ENCODE measurements around the gene SLC35F6.
A peak's percentile ranks its signal among the peaks of the same experiment; 100 is the strongest.
"Not testable (repeated sequence)": the region's sequence is repeated elsewhere in the genome, so short reads cannot be mapped to it uniquely, and the experiment has no call there.

The SLC35F6 gene

DNA sequence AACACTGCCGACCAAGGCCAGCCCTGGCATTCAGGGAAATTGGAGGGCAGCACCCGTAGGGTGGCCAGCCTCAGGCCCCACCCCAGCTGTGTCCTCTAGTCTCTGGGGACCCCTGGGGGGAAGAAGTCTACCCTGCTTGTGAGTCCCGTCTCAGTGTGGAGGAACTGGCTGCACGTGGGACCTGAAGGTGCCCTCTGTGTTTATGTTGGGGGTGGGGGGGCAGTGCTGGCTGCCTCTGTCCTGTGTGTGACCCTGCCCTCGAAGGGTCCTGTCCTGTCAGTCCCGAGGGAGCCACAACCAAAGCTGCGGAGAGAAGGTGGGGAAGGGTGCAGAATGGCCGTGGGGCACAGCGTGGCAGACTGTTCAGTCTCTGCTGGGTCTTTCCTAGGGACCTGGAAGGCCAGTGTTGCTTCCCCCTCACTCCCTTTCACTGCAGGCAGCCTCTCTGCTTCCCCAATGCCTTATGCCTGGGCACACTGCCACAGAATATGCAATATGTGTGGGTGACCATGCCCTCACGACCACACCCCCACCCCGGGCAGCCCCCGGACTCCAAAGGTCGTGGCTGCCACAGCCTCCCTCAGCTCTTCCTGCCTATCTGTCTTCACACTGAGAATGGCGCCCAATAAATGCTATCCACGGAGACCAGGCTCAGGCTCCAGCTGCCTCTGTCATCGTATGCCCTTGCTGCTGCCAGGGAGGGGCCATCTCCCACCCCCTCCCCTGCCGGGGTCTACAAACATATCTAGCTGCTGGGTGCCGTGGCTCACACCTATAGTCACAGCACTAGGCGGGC is 33.3 kb upstream of the SLC35F6 start:
- no peak for DNase-seq (ENCODE audit: low read depth in 2 of 2)

DNA sequence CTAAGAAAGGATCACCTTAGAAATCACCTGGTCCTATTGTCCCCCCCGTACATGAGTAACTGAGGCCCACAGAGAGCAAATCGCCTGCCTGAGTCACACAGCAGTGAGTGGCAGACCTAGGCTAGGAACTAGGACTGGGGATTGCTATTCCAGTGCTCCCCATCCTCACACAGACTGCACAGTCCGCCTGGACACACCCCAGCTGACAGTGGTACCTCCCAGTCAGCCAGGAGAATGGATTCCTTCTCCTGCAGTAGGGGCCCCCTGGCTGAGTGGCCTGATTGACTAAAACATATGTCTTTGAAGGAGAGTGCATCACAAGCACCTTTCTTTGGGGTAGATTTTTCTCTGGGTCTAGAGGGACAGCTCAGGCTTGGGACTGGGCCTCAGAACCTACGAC is 32.4 kb upstream of the SLC35F6 start:
- no peak for DNase-seq (ENCODE audit: low read depth in 2 of 2)

DNA sequence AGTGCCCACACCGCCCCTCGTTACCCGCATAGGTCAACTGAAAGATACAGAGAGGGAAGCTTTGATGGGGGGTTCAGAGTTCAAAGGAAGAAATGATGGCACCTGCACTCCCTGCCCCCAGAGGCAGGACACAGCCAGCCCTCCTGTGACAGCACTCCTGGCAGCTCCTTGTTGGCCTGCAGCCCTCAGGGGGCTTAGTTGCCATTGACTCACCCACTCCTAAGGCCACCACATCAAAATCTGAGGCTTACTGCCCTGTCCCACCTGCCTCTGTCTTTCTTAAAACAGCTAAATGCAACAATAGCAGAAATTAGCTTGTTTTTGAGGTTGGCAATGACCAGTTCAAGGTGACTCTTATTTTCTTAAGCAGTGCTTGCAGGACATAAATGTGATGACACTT is 31.6 kb upstream of the SLC35F6 start:
- no peak for DNase-seq (ENCODE audit: low read depth in 2 of 2)

- DNase-seq (ENCODE audit: low read depth in 2 of 2), result no peak
Observed at GRCh38 chr2:26733413-26733812, 30.7 kb upstream of the SLC35F6 start.

GRCh38 chr2:26735097-26735496 is 29.0 kb upstream of the SLC35F6 start:
- DNase-seq (ENCODE audit: low read depth in 2 of 2), result peak; percentile 71

GRCh38 chr2:26735883-26736588 is 28.0 kb upstream of the SLC35F6 start:
- no peak for DNase-seq (ENCODE audit: low read depth in 2 of 2)

- DNase-seq (ENCODE audit: low read depth in 2 of 2), result no peak
Observed at GRCh38 chr2:26737221-26737620, 26.9 kb upstream of the SLC35F6 start.

GRCh38 chr2:26738481-26738880 is 25.6 kb upstream of the SLC35F6 start:
- DNase-seq (ENCODE audit: low read depth in 2 of 2), result no peak

DNA sequence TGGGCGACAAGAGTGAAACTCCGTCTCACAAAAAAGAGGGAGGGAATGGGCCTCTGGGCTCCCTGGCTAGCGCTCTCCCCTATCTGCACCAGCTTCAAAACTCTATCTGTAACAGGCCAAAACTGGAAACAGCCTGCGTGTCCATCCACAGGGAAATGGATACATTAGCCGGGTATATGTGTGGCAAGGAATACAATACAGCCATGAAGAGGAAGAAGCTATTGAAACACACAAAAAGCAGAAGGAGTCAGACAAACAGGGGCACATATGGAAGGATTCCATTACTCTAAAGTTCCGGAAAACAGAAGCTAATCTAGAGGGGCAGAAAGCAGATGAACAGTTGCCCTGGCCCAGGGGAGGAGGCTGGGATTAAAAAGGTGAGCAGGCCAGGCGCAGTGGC is 24.6 kb upstream of the SLC35F6 start:
- DNase-seq (ENCODE audit: low read depth in 2 of 2), result no peak

- no peak for DNase-seq (ENCODE audit: low read depth in 2 of 2)
Observed at GRCh38 chr2:26740346-26740745, 23.7 kb upstream of the SLC35F6 start.

- DNase-seq (ENCODE audit: low read depth in 2 of 2), result no peak
Observed at GRCh38 chr2:26740890-26741302, 23.2 kb upstream of the SLC35F6 start.

- no peak for DNase-seq (ENCODE audit: low read depth in 2 of 2)
Observed at GRCh38 chr2:26742048-26742770, 21.9 kb upstream of the SLC35F6 start.

GRCh38 chr2:26743852-26744251 is 20.2 kb upstream of the SLC35F6 start:
- no peak for DNase-seq (ENCODE audit: low read depth in 2 of 2)

- DNase-seq (ENCODE audit: low read depth in 2 of 2), result no peak
Observed at GRCh38 chr2:26744953-26745352, 19.1 kb upstream of the SLC35F6 start.

GRCh38 chr2:26745609-26746327 is 18.3 kb upstream of the SLC35F6 start:
- DNase-seq (ENCODE audit: low read depth in 2 of 2), result peak; percentile 60 to 62

DNA sequence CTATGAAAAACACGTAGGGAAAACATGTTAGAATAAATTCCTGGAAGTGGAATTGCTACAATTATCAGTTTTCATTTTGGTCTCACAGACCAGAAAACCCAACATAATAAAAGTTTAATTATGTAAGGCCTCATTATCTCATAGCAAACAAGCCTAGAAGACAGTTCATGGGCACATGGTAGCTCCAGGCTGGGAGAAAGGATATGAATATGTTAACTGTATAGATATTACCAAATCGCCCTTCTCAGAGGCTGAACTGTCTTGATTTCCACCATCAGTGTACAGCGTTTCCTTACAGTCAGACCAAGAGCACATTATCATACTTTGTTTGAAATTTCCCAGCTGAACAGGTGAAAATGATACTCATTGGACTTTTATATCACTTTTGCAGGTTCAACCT is 17.1 kb upstream of the SLC35F6 start:
- DNase-seq (ENCODE audit: low read depth in 2 of 2), result no peak

DNA sequence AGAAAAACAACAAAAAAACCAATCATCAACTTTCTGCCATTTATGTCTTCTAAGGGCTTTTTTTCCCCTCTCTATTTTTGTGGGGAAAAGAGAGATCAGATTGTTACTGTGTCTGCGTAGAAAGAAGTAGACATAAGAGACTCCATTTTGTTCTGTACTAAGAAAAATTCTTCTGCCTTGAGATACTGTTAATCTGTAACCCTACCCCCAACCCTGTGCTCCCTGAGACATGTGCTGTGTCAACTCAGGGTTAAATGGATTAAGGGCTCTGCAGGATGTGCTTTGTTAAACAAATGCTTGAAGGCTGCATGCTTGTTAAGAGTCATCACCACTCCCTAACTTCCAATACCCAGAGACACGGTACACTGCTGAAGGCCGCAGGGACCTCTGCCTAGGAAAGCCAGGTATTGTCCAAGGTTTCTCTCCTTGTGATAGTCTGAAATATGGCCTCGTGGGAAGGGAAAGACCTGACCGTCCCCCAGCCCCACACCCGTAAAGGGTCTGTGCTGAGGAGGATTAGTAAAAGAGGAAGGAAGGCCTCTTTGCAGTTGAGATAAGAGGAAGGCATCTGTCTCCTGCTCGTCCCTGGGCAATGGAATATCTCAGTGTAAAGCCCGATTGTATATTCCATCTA is 14.2 kb upstream of the SLC35F6 start:
- not testable (repeated sequence) for DNase-seq (ENCODE audit: low read depth in 2 of 2)

DNA sequence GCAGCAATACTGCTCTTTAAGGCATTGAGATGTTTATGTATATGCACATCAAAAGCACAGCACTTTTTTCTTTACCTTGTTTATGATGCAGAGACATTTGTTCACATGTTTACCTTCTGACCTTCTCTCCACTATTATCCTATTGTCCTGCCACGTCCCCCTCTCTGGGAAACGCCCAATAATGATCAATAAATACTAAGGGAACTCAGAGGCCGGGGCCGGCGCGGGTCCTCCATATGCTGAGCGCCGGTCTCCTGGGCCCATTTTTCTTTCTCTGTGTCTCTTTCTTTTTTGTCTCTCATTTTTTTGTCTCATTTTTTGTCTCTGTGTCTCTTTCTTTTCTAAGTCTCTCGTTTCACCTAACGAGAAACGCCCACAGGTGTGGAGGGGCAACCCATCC is 13.6 kb upstream of the SLC35F6 start:
- not testable (repeated sequence) for DNase-seq (ENCODE audit: low read depth in 2 of 2)

DNA sequence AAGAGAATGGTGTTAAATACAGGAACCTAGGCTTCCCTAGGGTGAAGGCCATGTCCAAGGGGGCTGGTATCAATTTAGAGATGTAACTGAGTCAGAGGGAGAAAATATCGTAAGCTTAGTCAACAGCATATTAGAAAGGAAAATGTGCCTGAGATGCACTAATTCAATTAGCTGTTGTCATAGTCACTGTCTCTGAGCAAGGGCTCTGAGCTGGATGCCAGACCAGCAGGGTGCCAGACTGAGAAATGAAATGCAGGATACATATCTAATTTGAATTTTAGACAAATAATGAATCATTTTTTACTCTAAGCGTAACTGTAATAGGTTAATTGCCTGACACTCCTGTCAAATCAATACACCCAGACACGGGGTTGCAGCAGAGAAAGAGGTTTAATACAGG is 11.4 kb upstream of the SLC35F6 start:
- no peak for DNase-seq (ENCODE audit: low read depth in 2 of 2)

- no peak for DNase-seq (ENCODE audit: low read depth in 2 of 2)
Observed at GRCh38 chr2:26754539-26754938, 9.5 kb upstream of the SLC35F6 start.

DNA sequence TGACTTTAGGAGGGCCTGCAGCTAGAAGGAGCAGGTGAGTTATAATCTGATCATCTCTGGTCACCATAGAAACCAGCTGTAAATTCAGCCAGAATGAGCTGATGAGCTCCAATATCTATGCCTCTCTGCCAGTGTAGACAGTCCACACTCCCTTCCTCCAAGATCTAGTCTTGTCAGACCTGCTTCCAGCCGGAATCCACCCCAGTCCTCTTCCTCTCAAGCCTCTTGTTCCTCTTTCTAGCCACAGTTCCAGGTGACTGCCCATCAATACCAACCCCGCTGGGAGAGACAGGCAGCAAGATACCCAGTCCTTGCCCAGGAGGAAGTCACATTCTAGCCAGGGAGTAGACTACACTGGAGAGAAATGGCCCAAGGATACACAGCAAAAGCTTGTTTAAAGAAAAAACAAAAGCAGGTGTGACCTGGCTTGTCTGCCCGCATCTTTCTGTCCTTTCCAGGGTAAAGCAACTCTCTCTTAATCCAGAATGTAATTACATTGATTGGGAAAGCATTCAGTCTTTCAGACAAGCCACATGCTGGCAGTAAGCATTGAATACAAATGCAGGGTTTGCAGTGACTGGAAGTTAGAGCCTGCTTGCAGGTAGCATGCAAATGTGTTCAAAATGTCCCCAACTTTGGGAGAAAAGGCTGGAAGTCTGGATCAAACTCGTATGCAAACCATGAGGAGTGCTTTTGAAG is 9.0 kb upstream of the SLC35F6 start:
- DNase-seq (ENCODE audit: low read depth in 2 of 2), result no peak
